ENCODE data around the gene PDPK1.
A peak's percentile ranks its signal among the peaks of the same experiment; 100 is the strongest.

Gene PDPK1

GRCh38 chr16:2537451-2538379 lies at the start of gene PDPK1:
TSS of gene PDPK1 (plus strand) at chr16:2538021. CDS start at chr16:2538113, 92 bp downstream.
- peak; percentile 84 to 90 for DNase-seq (ENCODE audit: low read depth in 2 of 2)

- DNase-seq (ENCODE audit: low read depth in 2 of 2), result no peak
Measured at GRCh38 chr16:2489581-2489980, 48.2 kb upstream of the PDPK1 start.

GRCh38 chr16:2490190-2491105 lies 47.4 kb upstream of the PDPK1 start:
- DNase-seq (ENCODE audit: low read depth in 2 of 2), result no peak

GRCh38 chr16:2492292-2492691 lies 45.5 kb upstream of the PDPK1 start:
- no peak for DNase-seq (ENCODE audit: low read depth in 2 of 2)

GRCh38 chr16:2493605-2494004 lies 44.2 kb upstream of the PDPK1 start:
- no peak for DNase-seq (ENCODE audit: low read depth in 2 of 2)

- no peak for DNase-seq (ENCODE audit: low read depth in 2 of 2)
Measured at GRCh38 chr16:2494616-2495015, 43.2 kb upstream of the PDPK1 start.

- no peak for DNase-seq (ENCODE audit: low read depth in 2 of 2)
Measured at GRCh38 chr16:2495041-2495440, 42.8 kb upstream of the PDPK1 start.

- DNase-seq (ENCODE audit: low read depth in 2 of 2), result no peak
Measured at GRCh38 chr16:2496223-2497115, 41.4 kb upstream of the PDPK1 start.

- no peak for DNase-seq (ENCODE audit: low read depth in 2 of 2)
Measured at GRCh38 chr16:2497116-2497630, 40.6 kb upstream of the PDPK1 start.

- DNase-seq (ENCODE audit: low read depth in 2 of 2), result no peak
Measured at GRCh38 chr16:2497695-2498484, 39.9 kb upstream of the PDPK1 start.

- no peak for DNase-seq (ENCODE audit: low read depth in 2 of 2)
Measured at GRCh38 chr16:2498531-2499253, 39.1 kb upstream of the PDPK1 start.

GRCh38 chr16:2499454-2499853 lies 38.4 kb upstream of the PDPK1 start:
- no peak for DNase-seq (ENCODE audit: low read depth in 2 of 2)

- DNase-seq (ENCODE audit: low read depth in 2 of 2), result no peak
Measured at GRCh38 chr16:2499890-2500429, 37.9 kb upstream of the PDPK1 start.

GRCh38 chr16:2500430-2500917 lies 37.3 kb upstream of the PDPK1 start:
- DNase-seq (ENCODE audit: low read depth in 2 of 2), result no peak

- peak; percentile 54 to 65 for DNase-seq (ENCODE audit: low read depth in 2 of 2)
Measured at GRCh38 chr16:2500918-2501750, 36.7 kb upstream of the PDPK1 start.

GRCh38 chr16:2501946-2502895 lies 35.6 kb upstream of the PDPK1 start:
- DNase-seq (ENCODE audit: low read depth in 2 of 2), result no peak

- no peak for DNase-seq (ENCODE audit: low read depth in 2 of 2)
Measured at GRCh38 chr16:2505695-2506094, 32.1 kb upstream of the PDPK1 start.

Measured in activated CD8-positive, alpha-beta memory T cell treated with anti-CD3 and anti-CD28 coated beads for 4 hours (primary cell).